ENCODE measurements around the gene KAT2A.

KAT2A gene

DNA sequence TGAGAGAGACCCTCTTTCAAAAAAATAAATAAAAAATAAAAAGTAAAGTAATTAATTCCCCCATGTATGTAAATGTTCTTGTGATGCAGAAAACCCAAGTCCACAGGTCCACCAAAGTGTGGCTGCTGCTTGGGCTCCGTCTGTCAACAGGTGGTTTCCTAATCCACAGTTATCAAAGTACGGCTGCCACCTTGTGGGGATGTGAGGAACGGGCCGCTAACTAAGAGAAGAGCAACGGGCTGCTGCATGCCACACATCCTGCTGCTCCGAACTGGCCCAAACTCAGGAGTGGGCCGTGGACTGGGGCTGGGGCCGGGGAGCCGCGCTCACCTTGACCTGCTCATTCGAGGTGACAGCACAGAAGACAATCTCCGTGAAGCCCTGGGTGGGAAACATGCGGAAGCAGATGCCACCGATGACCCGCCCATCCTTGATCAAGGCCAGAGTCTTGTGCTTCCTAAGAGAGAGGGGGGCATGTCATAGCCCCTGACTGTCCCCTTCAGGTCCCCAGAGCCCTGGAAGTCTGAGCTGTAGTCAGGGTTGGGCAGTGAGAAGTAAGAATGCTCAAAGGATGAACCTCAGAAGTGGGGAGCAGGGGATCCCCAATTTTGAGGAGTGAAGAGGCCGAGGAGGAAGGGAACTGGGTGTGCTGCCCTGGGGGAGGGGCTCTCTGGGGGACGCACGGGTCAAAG, 4.3 kb downstream of the KAT2A start:
- TF ChIP-seq CTCF (IDR thresholded peaks at IDR 0.05; ENCODE audit: insufficient read depth, low read length, missing control alignments) = peak; percentile 89
- ChIA-PET POLR2A (no interaction called here), CTCF (interaction anchor here (0.6 to 25.6 kb wide), 18 partner anchors 10 to 206 kb away, joined by 3 to 451 read pairs (median 6); partner anchors contain the start of genes CNP, DNAJC7, KCNH4 and NKIRAS2)
- no peak overlapping the region for H3K4me3 ChIP-seq (ENCODE audit: low read depth, low read length)
- DNase-seq (ENCODE audit: low read depth, low spot score) = no peak

GRCh38 chr17:42114118-42114517, 7.0 kb downstream of the KAT2A start:
- no peak overlapping the region for H3K4me3 ChIP-seq (ENCODE audit: low read depth, low read length)
- CTCF ChIA-PET = interaction anchor here (0.9 to 25.6 kb wide), 6 partner anchors 12 to 151 kb away, joined by 3 to 451 read pairs (median 28); partner anchors contain the start of genes CNP, DNAJC7 and NKIRAS2
- no peak for TF ChIP-seq CTCF (IDR thresholded peaks at IDR 0.05; ENCODE audit: insufficient read depth, low read length, missing control alignments)
- no peak for DNase-seq (ENCODE audit: low read depth, low spot score)
- POLR2A ChIA-PET = interaction anchor here (2.3 kb wide), 1 partner anchor 148 kb away, joined by 7 read pairs; the partner anchor contains the start of gene CNP

- CTCF ChIA-PET = interaction anchor here (0.9 to 25.6 kb wide), 5 partner anchors 11 to 151 kb away, joined by 3 to 451 read pairs (median 52); partner anchors contain the start of genes CNP, DNAJC7 and NKIRAS2
Observed at GRCh38 chr17:42113293-42114069, 7.7 kb downstream of the KAT2A start.

DNA sequence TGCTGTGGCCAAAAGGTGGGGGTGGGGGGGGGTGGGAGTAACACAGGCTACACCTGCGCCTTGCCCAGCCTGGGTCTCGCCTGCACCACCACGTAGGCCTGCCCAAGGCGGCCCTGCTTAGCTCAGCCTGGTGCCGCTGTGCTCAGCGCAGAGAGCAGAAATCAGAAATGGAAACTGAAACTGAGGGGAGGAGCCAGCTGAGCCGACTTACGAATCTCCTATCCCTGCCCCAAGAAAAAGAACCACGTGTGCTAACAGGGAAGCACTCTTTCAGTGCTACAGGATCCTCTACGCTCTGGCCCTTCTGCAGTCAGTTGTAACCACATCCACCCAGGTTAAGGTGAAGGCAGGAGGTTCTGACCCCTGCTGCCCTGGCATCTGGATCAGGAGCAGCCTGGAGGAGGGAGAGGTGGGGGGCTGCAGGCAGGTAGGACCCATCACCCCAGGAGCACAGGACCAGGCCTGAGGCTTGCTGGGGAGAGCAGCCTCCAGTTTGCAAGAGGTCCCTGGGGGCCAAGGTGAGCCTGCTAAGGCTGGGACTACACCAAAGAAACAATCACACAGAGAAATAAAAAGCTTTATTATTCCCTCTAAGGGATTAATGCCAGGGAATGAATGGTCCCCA, 8.5 kb downstream of the KAT2A start, which contains the start of gene DHX58:
DHX58 (minus strand) TSS at position 163 of the 625 bp plus-strand sequence. CDS start 822 bp downstream, outside the sequence.
- DNase-seq (ENCODE audit: low read depth, low spot score) = peak; percentile 36
- peak within 1 kb of the TSS; percentile 55 for H3K4me3 ChIP-seq (ENCODE audit: low read depth, low read length)
- ChIA-PET POLR2A (interaction anchor here (0.6 to 2.3 kb wide), 5 partner anchors 85 to 290 kb away, joined by 3 to 7 read pairs (median 4); partner anchors contain the start of genes CNP, DNAJC7 and NKIRAS2), CTCF (interaction anchor here (2.4 to 25.6 kb wide), 5 partner anchors 8 to 150 kb away, joined by 7 to 451 read pairs (median 52); partner anchors contain the start of genes CNP, DNAJC7, KAT2A and NKIRAS2)
- no peak for TF ChIP-seq CTCF (IDR thresholded peaks at IDR 0.05; ENCODE audit: insufficient read depth, low read length, missing control alignments)

More at GRCh38 chr17:42113293-42114069, 7.7 kb downstream of the KAT2A start:
- TF ChIP-seq CTCF (IDR thresholded peaks at IDR 0.05; ENCODE audit: insufficient read depth, low read length, missing control alignments) = no peak
- POLR2A ChIA-PET = interaction anchor here (1.4 to 2.3 kb wide), 2 partner anchors 94 to 147 kb away, joined by 5 to 7 read pairs; partner anchors contain the start of genes CNP and NKIRAS2
- no peak overlapping the region for H3K4me3 ChIP-seq (ENCODE audit: low read depth, low read length)
- no peak for DNase-seq (ENCODE audit: low read depth, low spot score)

GRCh38 chr17:42111871-42112551, 9.2 kb downstream of the KAT2A start:
- TF ChIP-seq CTCF (IDR thresholded peaks at IDR 0.05; ENCODE audit: insufficient read depth, low read length, missing control alignments) = no peak
- CTCF ChIA-PET = interaction anchor here (1.4 to 25.6 kb wide), 6 partner anchors 8 to 415 kb away, joined by 3 to 451 read pairs (median 37); partner anchors contain the start of genes CNP, DNAJC7, KAT2A and NKIRAS2
- DNase-seq (ENCODE audit: low read depth, low spot score) = no peak
- peak overlapping the region; percentile 55 for H3K4me3 ChIP-seq (ENCODE audit: low read depth, low read length)
- POLR2A ChIA-PET = interaction anchor here (1.5 to 2.3 kb wide), 3 partner anchors 85 to 146 kb away, joined by 4 to 7 read pairs (median 4); partner anchors contain the start of genes CNP and DNAJC7

Data from AG04449 (cell line).